ENCODE data around the gene GRK1. TPM values are rescaled to one million over a fixed set of nuclear protein-coding genes. Genes with fewer than 3 reads are reported as not detected.

GRK1 gene
- total and polyA plus RNA-seq, 2 of the 13 experiments (the other 11 are each of a cell fraction or from before 2014, with no cell fraction given), result 0.07 to 0.12 TPM

DNA sequence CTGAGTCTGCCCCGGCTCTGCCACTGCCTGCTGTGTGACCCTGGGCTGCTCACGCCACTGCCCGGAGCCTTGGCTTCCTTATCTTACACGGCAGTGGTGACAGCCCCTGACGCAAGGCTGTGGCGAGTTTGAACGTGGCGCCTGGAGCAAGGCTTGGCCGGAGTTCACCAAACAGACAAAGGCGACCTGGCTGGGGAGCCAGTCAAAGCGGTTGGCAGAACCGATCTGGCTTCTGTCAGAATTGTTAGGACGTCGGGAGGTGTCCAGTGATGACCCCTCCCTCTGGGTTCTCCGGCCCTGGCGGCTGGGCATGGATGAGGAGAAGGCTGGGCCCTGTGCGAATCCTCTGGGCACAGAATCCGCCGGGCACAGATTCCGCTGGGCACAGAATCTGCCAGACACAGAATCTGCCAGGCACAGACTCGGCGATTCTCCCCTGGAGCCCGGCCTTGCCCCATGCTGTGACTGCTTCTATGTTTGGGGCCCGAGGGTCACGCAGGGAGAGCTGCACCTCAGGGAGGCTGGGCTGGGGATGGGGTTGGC, 80.3 kb downstream of the GRK1 start:
- Histone ChIP-seq H3K4me2 (ENCODE audit: low read depth, low read length) (no peak overlapping the region), H3K9me3 (ENCODE audit: low read length) (no peaks in the 10 kb centered on the region), H3K4me3 (replicated peaks in 1 of 3; ENCODE audit: insufficient read depth in 1 of 3, low read depth in 2 of 3, low read length in 3 of 3) (no peak overlapping the region), H3K36me3 (replicated peaks in 1 of 2; ENCODE audit: control insufficient read depth in 1 of 2, insufficient read depth in 2 of 2, low read length in 2 of 2) (no peaks in the 10 kb centered on the region), H3K27ac (ENCODE audit: extremely low read length, insufficient read depth, low read length) (no peak overlapping the region), H4K20me1 (ENCODE audit: insufficient read depth, low read length) (no peaks in the 10 kb centered on the region), H3K4me1 (ENCODE audit: insufficient read depth, low read length) (peaks cover 62% of the 10 kb centered on the region), H3K79me2 (ENCODE audit: insufficient read depth, low read length) (no peaks in the 10 kb centered on the region), H3K27me3 (ENCODE audit: control insufficient read depth in 1 of 2, insufficient read depth in 2 of 2, low read length in 2 of 2) (no peaks in the 10 kb centered on the region; a peak in 1 of 5 replicates), H2AFZ (ENCODE audit: low read length) (no peak overlapping the region), H3K9ac (ENCODE audit: insufficient read depth, low read depth, low read length) (no peak overlapping the region)
- FAIRE-seq, result no peak
- intact Hi-C loops (cut with micrococcal nuclease; ENCODE audit: unreplicated experiment) (no loop called here), in situ Hi-C loops (cut with HindIII; ENCODE audit: extremely low pct_ligation_motif_present, low pct_unique_long_range_greater_than_20kb) (no loop called here)
- ChIA-PET CTCF (ENCODE audit: low intra/inter-chr PET ratio, low total read pairs) (no interaction called here), POLR2A (no interaction called here)
- no TSS peak for BruUV-seq (replicated peaks)
- no peak for DNase-seq (ENCODE audit: low spot score)
- 85% methylated on average over 15 of the region's 25 CpGs for WGBS (ENCODE audit: low lambda C conversion rate)
- ATAC-seq, result no peak
- TF ChIP-seq, protein P1, sequence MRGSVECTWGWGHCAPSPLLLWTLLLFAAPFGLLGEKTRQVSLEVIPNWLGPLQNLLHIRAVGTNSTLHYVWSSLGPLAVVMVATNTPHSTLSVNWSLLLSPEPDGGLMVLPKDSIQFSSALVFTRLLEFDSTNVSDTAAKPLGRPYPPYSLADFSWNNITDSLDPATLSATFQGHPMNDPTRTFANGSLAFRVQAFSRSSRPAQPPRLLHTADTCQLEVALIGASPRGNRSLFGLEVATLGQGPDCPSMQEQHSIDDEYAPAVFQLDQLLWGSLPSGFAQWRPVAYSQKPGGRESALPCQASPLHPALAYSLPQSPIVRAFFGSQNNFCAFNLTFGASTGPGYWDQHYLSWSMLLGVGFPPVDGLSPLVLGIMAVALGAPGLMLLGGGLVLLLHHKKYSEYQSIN (CRISPR knock-in tag; IDR thresholded peaks at IDR 0.05; ENCODE audit: borderline replicate concordance), result no peak
- TF ChIP-seq ZNF431 (CRISPR knock-in tag; IDR thresholded peaks at IDR 0.05; ENCODE audit: borderline replicate concordance, low read depth) (no peak), KAT8 (CRISPR knock-in tag; IDR thresholded peaks at IDR 0.05) (no peak), HIVEP1 (CRISPR knock-in tag; IDR thresholded peaks at IDR 0.05) (no peak), EED (CRISPR knock-in tag; IDR thresholded peaks at IDR 0.05) (no peak), ZNF337 (CRISPR knock-in tag; IDR thresholded peaks at IDR 0.05; ENCODE audit: borderline replicate concordance, low read depth) (no peak), ZNF841 (CRISPR knock-in tag; IDR thresholded peaks at IDR 0.05; ENCODE audit: borderline replicate concordance) (no peak), ZNF768 (CRISPR knock-in tag; IDR thresholded peaks at IDR 0.05) (peak; percentile 17; the same call in 1 of the 2 replicates), PLSCR1 (CRISPR knock-in tag; IDR thresholded peaks at IDR 0.05; ENCODE audit: borderline replicate concordance) (no peak), ZNF703 (CRISPR knock-in tag; IDR thresholded peaks at IDR 0.05; ENCODE audit: borderline replicate concordance) (no peak), HNRNPL (IDR thresholded peaks at IDR 0.05; ENCODE audit: low read depth, low read length) (0 out of 2 replicates have a peak, but pooled peaks have one; percentile 72), ZNF20 (CRISPR knock-in tag; IDR thresholded peaks at IDR 0.05) (no peak), ZNF501 (CRISPR knock-in tag; IDR thresholded peaks at IDR 0.05) (no peak), RBAK (CRISPR knock-in tag; IDR thresholded peaks at IDR 0.05) (no peak), ZBTB26 (CRISPR knock-in tag; IDR thresholded peaks at IDR 0.05; ENCODE audit: borderline replicate concordance) (no peak), ZMAT3 (CRISPR knock-in tag; conservative IDR thresholded peaks at IDR 0.05) (no peak), RFX5 (IDR thresholded peaks at IDR 0.05; ENCODE audit: low read depth, low read length) (no peak), SMAD9 (CRISPR knock-in tag; IDR thresholded peaks at IDR 0.05) (no peak)
- TF ChIP-seq, protein P2, sequence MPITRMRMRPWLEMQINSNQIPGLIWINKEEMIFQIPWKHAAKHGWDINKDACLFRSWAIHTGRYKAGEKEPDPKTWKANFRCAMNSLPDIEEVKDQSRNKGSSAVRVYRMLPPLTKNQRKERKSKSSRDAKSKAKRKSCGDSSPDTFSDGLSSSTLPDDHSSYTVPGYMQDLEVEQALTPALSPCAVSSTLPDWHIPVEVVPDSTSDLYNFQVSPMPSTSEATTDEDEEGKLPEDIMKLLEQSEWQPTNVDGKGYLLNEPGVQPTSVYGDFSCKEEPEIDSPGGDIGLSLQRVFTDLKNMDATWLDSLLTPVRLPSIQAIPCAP (CRISPR knock-in tag; IDR thresholded peaks at IDR 0.05; ENCODE audit: low read depth), result no peak
- TF ChIP-seq, protein P3, sequence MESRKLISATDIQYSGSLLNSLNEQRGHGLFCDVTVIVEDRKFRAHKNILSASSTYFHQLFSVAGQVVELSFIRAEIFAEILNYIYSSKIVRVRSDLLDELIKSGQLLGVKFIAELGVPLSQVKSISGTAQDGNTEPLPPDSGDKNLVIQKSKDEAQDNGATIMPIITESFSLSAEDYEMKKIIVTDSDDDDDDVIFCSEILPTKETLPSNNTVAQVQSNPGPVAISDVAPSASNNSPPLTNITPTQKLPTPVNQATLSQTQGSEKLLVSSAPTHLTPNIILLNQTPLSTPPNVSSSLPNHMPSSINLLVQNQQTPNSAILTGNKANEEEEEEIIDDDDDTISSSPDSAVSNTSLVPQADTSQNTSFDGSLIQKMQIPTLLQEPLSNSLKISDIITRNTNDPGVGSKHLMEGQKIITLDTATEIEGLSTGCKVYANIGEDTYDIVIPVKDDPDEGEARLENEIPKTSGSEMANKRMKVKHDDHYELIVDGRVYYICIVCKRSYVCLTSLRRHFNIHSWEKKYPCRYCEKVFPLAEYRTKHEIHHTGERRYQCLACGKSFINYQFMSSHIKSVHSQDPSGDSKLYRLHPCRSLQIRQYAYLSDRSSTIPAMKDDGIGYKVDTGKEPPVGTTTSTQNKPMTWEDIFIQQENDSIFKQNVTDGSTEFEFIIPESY (CRISPR knock-in tag; IDR thresholded peaks at IDR 0.05), result peak; percentile 79; the same call in 1 of the 2 replicates

All from HepG2 (cell line).